HG03342 (cell line): Measurements from ENCODE around the gene SLC25A45.

Experiments used
- ATAC-seq: cut with Tn5 transposase; IDR thresholded peaks from one replicate; pipeline ENCODE4 v1.9.1; 2021; ENCODE audit warnings: mild to moderate bottlenecking, moderate library complexity; ENCODE audit not compliant: unreplicated experiment

SLC25A45 gene

DNA sequence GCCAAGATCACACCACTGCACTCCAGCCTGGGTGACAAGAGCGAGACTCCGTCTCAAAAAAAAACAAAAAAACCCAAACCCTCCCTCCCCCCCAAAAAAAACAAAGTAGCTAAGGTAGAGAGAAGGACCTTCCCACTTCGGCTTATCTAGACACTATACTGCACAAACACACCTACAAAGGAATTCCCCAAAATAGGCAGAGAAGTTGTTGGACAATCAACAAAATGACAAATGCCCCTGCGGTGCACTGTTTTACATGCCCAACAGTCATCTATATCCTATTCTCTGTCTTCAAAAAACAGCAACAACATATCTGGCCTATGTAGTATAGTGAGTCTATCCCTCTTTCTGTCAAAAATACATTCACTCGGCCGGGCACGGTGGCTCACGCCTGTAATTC, 55.4 kb downstream of the SLC25A45 start:
- no peak for ATAC-seq

GRCh38 chr11:65325435-65325834, 57.0 kb downstream of the SLC25A45 start:
- no peak for ATAC-seq
